HEK293 (cell line): ENCODE measurements around the gene ZNF41.

Experiments used
- CTCF ChIA-PET: fragments of 350-600 bp; formaldehyde crosslinking; extraction: SDS; loops from one replicate; lab custom pipeline; 2021; ENCODE audit warnings: antibody characterized with exemption; lab: Yijun Ruan, JAX
- POLR2A ChIA-PET: fragments of 300-600 bp; formaldehyde crosslinking; extraction: SDS; loops from one replicate; lab custom pipeline; 2020; ENCODE audit warnings: antibody characterized with exemption, inconsistent platforms; lab: Yijun Ruan, JAX
- H3K27ac ChIP-seq: fragments of 200-500 bp; sonication (Bioruptor generic); 2 replicates; pipeline ENCODE4 v1.5.1; 2014; ENCODE audit warnings: low read depth, low read length, control low read depth, inconsistent platforms; ENCODE audit errors: extremely low read depth
- H3K36me3 ChIP-seq, 2 experiments: fragments of 200-500 bp in 1 of 2; sonication (Bioruptor generic) in 1 of 2; 1 replicate in 1 of 2; 2 replicates in 1 of 2; pipeline ENCODE4 v1.5.1; 2014 to 2017; ENCODE audit warnings: inconsistent platforms in 2 of 2, low read length in 2 of 2; ENCODE audit not compliant: control insufficient read depth in 2 of 2, insufficient read depth in 1 of 2
- H3K4me1 ChIP-seq: fragments of 200-500 bp; sonication (Bioruptor generic); 2 replicates; pipeline ENCODE4 v1.5.1; 2014; ENCODE audit warnings: mild to moderate bottlenecking, low read length, inconsistent platforms; ENCODE audit not compliant: control insufficient read depth, insufficient read depth
- H3K4me3 ChIP-seq: 2 replicates; pipeline ENCODE4 v1.5.1; 2011; ENCODE audit warnings: low read depth, mild to moderate bottlenecking, control low read depth, low read length, moderate library complexity
- H3K9me3 ChIP-seq: fragments of 200-500 bp; sonication (Bioruptor generic); 2 replicates; pipeline ENCODE4 v1.5.1; 2014; ENCODE audit warnings: low read depth, low read length, inconsistent platforms; ENCODE audit not compliant: control insufficient read depth, insufficient read depth
- SCRT1 ChIP-seq: fragments of 450-650 bp; formaldehyde crosslinking; IDR thresholded peaks from 2 replicates; pipeline ENCODE4 v1.5.1; 2016; ENCODE audit warnings: missing biosample characterization, missing genetic modification characterization, borderline replicate concordance
- ZBTB48 ChIP-seq: fragments of 450-650 bp; formaldehyde crosslinking; IDR thresholded peaks from 2 replicates; pipeline ENCODE4 v1.5.1; 2016; ENCODE audit warnings: missing biosample characterization, missing genetic modification characterization
- ZEB2 ChIP-seq: fragments of 450-650 bp; formaldehyde crosslinking; IDR thresholded peaks from 2 replicates; pipeline ENCODE4 v1.5.1; 2016; ENCODE audit warnings: missing biosample characterization, missing genetic modification characterization
- ZNF10 ChIP-seq: fragments of 450-650 bp; formaldehyde crosslinking; IDR thresholded peaks from 2 replicates; pipeline ENCODE4 v1.5.1; 2017; ENCODE audit warnings: missing biosample characterization, missing genetic modification characterization
- ZNF157 ChIP-seq: fragments of 450-650 bp; formaldehyde crosslinking; IDR thresholded peaks from 2 replicates; pipeline ENCODE4 v1.5.1; 2016; ENCODE audit warnings: missing biosample characterization, missing genetic modification characterization
- ZNF221 ChIP-seq: fragments of 450-650 bp; formaldehyde crosslinking; IDR thresholded peaks from 2 replicates; pipeline ENCODE4 v1.5.1; 2017; ENCODE audit warnings: missing biosample characterization, missing genetic modification characterization, borderline replicate concordance
- ZNF362 ChIP-seq: fragments of 450-650 bp; formaldehyde crosslinking; IDR thresholded peaks from 2 replicates; pipeline ENCODE4 v1.5.1; 2016; ENCODE audit warnings: missing biosample characterization, missing genetic modification characterization
- ZNF518A ChIP-seq: fragments of 450-650 bp; formaldehyde crosslinking; conservative IDR thresholded peaks from 2 replicates; pipeline ENCODE4 v1.5.1; 2016; ENCODE audit warnings: low read depth, missing biosample characterization, missing genetic modification characterization
- ZNF521 ChIP-seq: fragments of 450-650 bp; formaldehyde crosslinking; IDR thresholded peaks from 2 replicates; pipeline ENCODE4 v1.5.1; 2017; ENCODE audit warnings: missing biosample characterization, mild to moderate bottlenecking, missing genetic modification characterization
- ZNF529 ChIP-seq: fragments of 450-650 bp; formaldehyde crosslinking; IDR thresholded peaks from 2 replicates; pipeline ENCODE4 v1.5.1; 2017; ENCODE audit warnings: missing genetic modification characterization, missing biosample characterization; ENCODE audit not compliant: insufficient replicate concordance
- ZNF549 ChIP-seq: fragments of 450-650 bp; IDR thresholded peaks from 2 replicates; pipeline ENCODE4 v1.5.1; 2018; ENCODE audit warnings: missing biosample characterization, missing genetic modification characterization, mild to moderate bottlenecking, inconsistent platforms, moderate library complexity
- ZNF558 ChIP-seq: fragments of 450-650 bp; formaldehyde crosslinking; IDR thresholded peaks from 2 replicates; pipeline ENCODE4 v1.5.1; 2016; ENCODE audit warnings: missing biosample characterization, missing genetic modification characterization
- ZNF560 ChIP-seq: fragments of 450-650 bp; formaldehyde crosslinking; IDR thresholded peaks from 2 replicates; pipeline ENCODE4 v1.5.1; 2017; ENCODE audit warnings: missing biosample characterization, missing genetic modification characterization, borderline replicate concordance
- ZNF571 ChIP-seq: fragments of 450-650 bp; formaldehyde crosslinking; IDR thresholded peaks from 2 replicates; pipeline ENCODE4 v1.5.0; 2017; ENCODE audit warnings: missing biosample characterization, missing genetic modification characterization

The ZNF41 gene

DNA sequence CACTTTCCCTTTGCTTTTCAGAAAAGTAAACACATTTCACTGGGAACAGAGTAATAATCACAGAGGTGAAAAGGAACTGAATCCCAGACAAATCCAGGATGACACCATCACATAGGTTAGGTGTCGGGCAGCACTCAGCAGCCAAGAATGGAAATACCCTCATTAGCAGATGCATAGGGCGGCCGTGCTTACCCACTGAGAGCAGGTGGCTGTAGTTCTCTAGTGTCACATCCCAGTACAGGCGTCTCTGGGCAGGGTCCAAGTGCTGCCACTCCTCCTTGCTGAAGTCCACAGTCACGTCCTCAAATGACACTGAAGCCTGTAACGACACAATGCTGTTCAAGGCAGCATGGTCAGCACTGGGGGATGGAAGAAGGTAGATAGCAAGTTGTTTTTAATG, 26.9 kb downstream of the ZNF41 start:
- TF ChIP-seq ZNF560 (no peak), ZNF571 (no peak), ZNF549 (tag by site-specific recombination) (peak; percentile 78), ZNF10 (no peak)
- ChIA-PET POLR2A (no interaction called here), CTCF (interaction anchor here (0.8 kb wide), 1 partner anchor 162 kb away, joined by 4 read pairs; no protein-coding TSS in a partner anchor)
- peaks cover 0 to 33% of the 10 kb centered on the region in 2 experiments; a peak in 2 of 3 replicates for H3K36me3 ChIP-seq
- no peaks in the 10 kb centered on the region for H3K4me1 ChIP-seq
- no peak overlapping the region for H3K4me3 ChIP-seq
- no peaks in the 10 kb centered on the region for H3K9me3 ChIP-seq
- H3K27ac ChIP-seq, result no peak overlapping the region

- H3K36me3 ChIP-seq, result peaks cover 0 to 43% of the 10 kb centered on the region in 2 experiments; a peak in 2 of 3 replicates
- CTCF ChIA-PET, result no interaction called here
- POLR2A ChIA-PET, result no interaction called here
These were observed 30.9 kb downstream of the ZNF41 start for GRCh38 chrX:47452112-47452511.

More at GRCh38 chrX:47452112-47452511, 30.9 kb downstream of the ZNF41 start:
- no peak for TF ChIP-seq ZBTB48 (tag by site-specific recombination)
- no peak for TF ChIP-seq ZNF558 (tag by site-specific recombination)
- no peak for TF ChIP-seq ZNF362 (tag by site-specific recombination)
- no peak for TF ChIP-seq ZNF221 (tag by site-specific recombination)
- TF ChIP-seq ZNF529 (tag by site-specific recombination), result no peak
- TF ChIP-seq SCRT1, result no peak
- TF ChIP-seq ZNF518A (tag by site-specific recombination), result no peak
- TF ChIP-seq ZNF521 (tag by site-specific recombination), result no peak
- no peak for TF ChIP-seq ZNF157 (tag by site-specific recombination)
- TF ChIP-seq ZEB2, result no peak
- no peaks in the 10 kb centered on the region for H3K9me3 ChIP-seq
- no peak overlapping the region for H3K4me3 ChIP-seq
- H3K4me1 ChIP-seq, result no peaks in the 10 kb centered on the region
- no peak overlapping the region for H3K27ac ChIP-seq
